GM21447 (cell line): ENCODE results near the gene JMJD8.

Experiments used
- ATAC-seq: cut with Tn5 transposase; IDR thresholded peaks from one replicate; pipeline ENCODE4 v1.9.1; 2021; ENCODE audit not compliant: unreplicated experiment

JMJD8 gene, protein sequence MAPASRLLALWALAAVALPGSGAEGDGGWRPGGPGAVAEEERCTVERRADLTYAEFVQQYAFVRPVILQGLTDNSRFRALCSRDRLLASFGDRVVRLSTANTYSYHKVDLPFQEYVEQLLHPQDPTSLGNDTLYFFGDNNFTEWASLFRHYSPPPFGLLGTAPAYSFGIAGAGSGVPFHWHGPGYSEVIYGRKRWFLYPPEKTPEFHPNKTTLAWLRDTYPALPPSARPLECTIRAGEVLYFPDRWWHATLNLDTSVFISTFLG

DNA sequence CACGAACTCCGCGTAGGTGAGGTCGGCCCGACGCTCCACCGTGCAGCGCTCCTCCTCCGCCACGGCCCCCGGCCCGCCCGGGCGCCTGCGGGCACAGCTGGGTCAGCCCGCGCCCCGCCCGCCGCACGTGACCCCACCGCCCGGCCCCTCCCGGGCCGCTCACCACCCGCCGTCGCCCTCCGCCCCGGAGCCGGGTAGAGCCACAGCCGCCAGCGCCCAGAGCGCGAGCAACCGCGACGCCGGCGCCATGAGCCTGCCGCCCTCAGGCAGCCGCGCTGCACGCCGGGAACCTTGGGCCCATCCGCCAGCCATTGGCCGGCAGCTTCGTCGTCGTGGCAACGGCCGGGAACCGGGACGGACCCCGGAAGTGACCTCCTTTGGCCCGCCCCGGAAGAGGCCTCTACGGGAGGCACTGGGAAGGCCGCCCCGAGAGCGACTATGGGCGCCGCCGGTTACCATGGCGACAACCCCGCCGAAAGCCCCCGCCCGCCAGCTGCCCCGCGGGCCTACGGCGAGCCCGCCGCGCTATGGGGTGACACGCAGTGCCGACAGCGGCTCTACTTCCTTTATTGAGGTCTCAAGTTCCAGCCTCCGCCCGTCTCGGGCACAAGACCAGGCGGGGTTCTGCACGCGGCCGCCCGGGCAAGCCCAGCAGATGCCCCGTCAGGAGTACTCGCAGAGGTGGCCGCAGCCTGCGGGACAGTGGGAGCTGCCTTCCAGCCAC is at the start of gene JMJD8:
Gene JMJD8, minus strand, starts transcription at position 264 of the 724 bp plus-strand sequence. Its CDS starts 15 bp downstream, at position 249.
- ATAC-seq: peak; percentile 47

DNA sequence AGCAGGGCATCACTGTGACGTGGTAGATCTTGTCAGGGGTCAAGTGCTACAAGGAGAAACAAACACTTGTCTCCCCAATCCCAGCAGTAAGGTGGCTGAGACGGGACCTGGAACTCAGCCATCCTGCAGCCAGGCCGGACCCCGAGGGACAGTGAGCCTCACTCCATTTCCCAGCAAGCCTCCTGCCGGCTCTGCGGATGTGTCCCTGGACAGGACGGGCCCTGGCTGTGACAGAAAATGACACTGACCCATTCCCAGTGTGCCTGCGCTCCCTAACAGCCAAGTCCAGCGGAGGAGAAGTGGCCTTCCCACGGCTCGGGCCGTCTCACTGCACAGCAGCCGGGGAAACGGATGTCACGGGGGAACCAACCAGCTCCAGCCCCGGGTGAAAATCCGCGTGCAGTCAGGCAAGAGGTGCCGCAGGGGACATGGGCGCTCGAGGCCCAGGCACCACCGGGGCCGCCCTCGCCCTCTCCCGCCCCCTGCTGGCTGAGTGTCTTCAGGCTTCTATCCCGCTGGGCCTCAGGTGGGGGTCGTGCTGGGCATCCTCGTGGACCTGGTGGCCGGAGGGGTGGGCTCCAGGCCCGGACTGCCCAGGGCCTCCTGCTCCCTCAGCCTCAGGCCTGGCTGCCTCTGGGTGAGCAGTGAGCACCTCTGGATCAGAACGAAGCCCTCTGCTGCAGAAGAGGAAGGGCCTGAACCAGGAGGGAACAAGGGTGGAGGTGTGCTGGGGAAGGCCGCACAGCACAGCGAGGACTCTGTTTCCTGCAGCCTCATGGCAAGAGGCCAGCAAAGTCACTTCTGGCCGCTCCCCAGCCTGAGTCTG is 49.5 kb upstream of the JMJD8 start:
- ATAC-seq: no peak

DNA sequence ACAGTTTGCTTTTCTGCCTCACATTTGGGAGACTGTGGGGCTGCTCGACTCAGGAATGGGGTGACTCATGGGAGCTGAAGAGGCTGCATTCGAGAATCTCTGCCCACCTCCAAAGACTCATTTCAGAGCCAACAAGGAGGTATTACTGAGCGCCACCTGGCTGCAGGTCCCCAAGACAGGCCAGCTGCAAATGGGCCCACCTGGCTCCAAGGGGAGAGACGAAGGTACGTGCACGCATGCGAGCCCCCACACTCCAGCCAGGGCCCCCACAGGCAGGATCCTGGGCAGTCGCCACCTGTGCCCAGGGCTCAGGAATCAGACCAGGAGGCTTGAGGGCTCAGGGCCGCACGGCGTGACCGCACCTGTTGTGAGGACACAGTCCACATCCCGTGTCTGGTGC is 48.8 kb upstream of the JMJD8 start:
- ATAC-seq: no peak

DNA sequence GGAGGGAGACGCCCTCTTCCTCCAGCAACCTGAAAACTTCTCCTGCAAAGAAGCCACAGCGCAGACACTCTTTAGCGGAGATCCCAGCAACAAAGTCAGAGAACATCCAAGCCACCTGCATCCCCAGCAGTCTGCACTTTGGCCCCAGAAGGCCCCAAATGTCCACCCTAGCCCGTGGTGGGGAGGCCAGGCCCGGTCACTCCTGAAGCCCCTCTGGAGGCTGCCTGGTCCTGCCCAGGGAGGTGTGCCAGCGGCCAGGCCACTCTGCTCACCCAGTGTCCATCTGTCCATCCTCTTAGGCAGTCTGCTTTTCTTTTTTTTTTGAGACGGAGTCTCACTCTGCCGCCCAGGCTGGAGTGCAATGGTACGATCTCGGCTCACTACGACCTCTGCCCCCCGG is 48.2 kb upstream of the JMJD8 start:
- no peak for ATAC-seq

DNA sequence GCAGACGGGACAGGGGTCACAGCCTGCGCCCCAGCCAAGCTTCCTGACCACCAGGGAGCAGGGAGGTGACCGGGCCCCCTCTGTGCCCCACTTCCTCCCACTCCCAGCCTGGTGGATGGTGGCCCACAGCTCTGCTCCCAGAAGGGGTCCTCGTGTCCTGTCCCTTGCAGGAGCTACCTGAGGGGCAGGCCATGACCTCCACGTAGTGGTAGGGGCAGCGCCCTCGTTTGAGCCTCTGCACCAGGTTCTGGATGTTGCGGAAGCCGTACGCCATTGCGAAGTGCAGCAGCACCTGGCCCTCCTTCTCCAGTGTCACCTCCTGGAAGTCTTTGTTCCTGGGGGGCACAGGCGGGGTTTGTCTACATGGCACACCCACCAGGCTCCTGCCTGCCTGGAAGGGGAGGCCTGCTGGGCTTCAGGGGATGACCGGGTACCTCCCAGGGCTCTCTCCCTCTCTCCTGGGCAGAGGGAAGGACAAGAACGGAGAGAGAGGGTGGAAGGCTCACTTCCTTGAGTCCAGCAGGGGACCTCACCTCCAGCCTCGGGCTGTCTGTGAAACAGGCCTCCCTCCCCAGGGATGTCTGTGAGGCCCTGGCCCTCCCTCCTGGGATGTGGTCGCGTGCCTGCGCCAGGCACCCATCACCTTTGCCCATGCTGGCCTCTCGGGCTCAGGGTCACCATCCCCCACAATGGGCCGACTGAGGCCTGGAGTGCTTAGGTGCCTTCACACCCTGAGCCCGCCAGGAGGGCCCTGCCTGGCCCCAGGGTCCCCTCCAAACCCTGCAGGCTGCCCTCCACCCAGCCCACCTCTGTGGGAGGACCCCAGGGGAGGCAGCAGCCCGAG is 46.8 kb upstream of the JMJD8 start:
- ATAC-seq: no peak

DNA sequence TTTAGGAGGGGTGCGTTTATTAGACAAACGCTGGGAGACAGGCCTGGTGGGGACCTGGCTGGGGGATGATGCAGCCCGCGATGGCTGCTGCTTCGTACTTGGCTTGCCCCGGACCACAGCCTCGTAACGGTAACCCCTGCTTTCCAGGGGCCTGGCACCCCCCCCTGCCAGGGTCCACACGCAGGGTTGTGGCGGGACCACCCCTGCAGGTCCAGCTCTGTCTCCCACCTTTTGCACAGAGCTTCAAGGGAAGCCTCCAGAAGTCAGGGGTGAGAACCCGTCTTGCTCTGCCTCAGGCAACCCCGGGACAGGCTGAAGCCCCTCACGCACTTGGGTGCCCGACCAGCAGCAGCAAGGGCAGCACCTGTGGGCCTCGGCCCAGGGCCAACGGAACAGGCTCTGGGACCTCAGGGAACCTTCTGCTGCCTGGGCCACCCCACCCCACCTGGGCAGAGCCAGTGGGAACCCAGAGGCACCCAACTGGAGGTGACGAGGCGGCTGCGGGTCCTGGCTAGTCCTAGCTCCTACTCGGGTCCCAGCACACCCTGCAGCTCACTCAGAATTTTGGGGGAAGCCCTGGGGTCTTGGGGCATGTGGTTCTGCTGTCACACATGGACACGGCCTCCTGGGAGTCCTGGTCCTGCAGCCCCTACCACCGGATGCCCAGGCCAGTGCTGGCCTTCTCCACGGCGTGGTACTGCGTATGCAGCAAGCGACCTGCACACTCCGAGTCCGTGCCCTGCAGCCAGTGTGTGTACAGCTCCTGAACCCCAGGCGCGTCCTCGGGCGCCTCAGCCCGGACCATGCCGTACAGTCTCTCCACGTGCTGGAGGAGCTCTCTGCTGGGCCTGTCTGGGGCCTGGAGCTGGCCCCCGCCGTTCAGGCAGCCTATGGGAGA is 45.9 kb upstream of the JMJD8 start:
- ATAC-seq: no peak

DNA sequence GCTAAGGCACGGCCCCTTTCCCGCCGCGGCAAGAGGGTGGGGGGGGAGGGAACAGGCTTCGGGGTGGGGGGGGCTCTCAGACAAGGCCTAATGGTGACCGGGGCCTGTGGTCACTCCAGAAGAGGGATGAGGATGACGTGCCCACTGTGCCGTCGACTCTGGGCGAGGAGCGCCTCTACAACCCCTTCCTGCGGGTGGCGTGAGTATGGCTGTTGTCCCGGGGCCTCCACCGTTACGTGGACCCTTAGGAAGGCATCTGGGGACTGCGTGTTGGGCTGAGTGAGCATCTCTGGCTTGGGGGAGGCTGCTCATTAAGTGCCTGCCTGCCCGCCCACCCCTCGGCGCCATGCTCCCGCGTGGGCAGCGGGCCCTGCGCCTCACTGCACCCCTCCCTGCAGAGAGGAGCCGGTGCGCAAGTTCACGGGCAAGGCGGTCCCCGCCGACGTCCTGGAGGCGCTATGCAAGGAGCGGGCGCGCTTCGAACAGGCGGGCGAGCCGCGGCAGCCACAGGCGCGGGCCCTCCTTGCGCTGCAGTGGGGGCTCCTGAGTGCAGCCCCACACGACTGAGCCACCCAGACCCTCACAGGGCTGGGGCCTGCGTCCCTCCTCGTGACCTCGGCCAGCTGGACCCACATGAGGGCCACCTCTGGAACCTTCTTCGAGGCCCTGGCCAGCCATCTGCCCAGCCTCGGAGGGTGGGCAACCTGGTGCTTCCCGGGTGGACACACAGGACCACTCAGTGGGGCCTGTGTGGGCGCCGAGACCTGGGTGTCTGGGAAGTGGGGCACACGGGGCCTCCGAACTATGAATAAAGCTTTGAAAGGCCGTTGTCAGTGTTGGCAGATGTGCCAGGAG is 45.0 kb upstream of the JMJD8 start:
- ATAC-seq: no peak

DNA sequence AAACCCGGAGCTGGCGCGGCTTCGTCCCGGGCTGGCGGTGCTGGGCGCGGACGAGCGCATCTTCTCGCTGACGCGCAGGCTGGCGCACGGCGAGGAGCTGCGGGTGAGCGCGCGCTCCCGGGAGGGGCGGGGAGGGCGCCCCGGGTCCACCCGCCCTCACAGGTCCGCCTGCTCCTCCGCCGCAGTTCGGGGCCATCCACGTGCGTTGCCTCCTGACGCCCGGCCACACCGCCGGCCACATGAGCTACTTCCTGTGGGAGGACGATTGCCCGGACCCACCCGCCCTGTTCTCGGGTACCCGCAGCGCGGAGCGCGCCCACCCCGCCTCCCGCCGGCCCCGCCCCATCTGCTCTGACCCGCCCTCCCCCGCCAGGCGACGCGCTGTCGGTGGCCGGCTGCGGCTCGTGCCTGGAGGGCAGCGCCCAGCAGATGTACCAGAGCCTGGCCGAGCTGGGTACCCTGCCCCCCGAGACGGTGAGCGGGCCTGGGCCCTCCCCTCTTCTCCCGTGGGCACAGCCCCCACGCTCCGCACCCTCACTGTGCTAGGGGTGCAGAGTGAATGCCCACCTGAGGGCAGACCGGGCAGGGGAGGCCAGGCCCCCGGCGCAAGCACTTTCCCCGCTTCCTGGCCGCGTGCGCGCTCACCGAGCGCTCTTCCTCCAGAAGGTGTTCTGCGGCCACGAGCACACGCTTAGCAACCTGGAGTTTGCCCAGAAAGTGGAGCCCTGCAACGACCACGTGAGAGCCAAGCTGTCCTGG is 44.2 kb upstream of the JMJD8 start:
- peak; percentile 36 for ATAC-seq

DNA sequence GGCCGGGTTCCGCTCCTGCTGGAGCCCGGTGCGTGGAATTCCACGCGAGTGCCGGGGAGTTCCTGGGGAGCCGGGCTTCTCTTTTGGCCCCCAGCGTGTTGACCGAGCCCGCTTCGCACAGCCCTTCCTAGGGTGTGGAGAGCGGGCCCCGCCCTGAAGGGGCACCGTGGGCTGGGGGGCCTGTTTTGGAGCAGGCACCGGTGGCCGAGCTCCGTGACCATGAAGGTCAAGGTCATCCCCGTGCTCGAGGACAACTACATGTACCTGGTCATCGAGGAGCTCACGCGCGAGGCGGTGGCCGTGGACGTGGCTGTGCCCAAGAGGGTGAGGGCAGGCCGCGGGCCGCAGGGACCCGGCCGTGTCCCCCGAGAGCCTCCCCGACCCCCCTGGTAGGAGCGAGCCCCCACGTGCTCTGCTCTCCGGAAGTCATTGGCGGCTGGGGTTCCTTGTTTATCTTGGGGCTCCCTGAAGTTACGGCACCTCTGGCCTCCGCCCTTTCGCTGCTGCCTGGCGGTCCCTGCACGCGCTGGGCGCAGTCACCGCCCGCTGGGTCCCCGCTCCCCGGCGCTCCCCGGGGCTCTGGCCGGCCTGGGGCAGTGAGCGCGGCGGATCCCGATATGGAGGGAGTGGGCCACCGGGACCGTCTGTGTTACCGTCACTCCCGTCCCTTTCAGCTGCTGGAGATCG is 43.3 kb upstream of the JMJD8 start:
- no peak for ATAC-seq

DNA sequence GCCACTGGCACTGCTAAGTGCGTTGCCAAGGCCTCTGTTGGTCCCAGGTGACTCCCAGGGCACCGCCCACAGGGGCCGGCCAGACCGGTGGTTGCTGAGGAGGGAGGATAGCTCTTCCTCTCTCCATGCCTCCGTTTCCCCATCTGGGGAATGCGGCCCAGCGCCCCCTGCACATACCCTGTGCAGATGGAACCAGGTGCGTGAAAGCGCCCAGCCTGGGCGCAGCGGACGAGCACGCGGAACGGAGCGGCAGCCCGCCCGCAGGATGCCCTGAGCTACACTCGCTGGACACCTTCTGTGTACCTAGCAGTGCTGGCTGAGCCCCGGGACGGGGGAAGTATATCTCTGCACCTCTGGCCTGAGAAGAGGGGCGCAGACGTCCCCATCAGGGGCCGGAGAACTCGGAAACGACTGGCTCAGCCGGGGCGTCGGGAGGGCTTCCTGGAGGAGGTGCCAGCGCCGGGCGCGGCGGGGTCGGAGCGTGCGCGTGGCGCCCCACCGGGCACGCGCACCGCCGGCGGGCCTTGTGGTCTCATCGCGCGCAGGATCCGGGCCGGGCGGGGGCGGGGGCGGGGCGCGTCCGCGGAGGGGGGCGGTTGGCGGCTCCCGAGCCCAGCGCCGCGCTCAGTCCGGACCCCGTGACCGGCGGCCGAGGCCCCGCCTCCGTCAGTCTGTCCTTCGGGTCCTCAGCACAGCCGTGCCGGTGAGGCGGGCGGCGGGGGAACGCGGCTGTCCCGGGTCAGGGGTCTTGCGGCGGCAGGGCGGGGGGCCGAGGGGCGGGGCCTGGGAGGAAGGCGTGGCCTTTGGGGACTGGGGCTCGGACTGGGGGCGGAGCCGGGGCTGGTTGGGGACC is 42.5 kb upstream of the JMJD8 start, which contains the start of the genes CCDC78 and HAGHL:
Gene CCDC78, minus strand, starts transcription at position 6 of the 853 bp plus-strand sequence. CDS start 76 bp downstream, outside the sequence.
Gene HAGHL, plus strand, starts transcription at position 669 of the 853 bp plus-strand sequence. CDS start 404 bp downstream, outside the sequence.
- no peak for ATAC-seq

DNA sequence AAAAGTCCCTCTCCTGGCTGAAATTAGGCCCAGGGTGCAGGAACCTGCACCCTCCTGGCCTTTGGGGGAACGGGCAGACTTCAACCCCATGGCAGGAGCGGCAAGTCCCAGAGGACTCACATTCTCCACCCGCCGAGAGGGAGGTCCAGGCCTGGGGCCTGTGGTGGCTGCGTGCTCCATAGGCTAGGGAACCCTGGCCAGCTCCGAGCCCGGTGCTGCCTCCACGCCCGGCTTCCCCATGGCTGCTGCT is 42.0 kb upstream of the JMJD8 start:
- ATAC-seq: no peak

DNA sequence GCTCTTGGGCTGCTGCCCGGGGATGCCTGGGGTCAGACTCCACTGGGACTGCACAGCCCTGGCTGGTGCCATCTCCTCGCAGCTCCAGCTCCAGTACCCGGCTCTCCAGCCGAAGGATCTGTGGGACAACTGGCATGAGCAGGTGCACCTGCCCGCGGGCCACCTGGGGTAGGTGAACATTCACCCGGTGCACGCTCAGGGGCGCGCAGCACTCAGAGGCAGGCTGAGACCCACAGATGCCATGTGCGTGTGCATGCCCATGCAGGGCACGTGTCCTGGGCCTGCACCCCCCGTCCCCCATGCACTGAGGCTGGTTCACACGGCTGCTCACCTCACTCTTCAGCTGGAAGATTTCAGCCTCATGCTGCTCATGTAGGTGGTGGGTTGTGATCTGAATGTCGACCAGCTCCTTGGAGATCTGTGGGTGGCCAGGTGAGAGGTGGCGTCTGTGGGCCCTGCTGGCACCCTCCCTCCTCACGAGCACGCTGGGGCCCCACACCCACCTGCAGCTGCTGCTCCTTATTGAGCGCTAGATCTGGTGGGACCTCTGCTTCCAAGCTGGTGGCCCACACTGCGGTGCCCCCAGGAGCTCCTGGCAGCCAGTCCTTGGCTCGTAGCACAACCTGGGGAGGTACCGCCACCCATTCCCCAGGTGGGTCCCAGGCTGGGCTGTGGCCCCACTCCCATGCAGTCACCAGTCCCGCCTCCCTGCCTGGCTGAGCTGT is 41.5 kb upstream of the JMJD8 start:
- no peak for ATAC-seq

DNA sequence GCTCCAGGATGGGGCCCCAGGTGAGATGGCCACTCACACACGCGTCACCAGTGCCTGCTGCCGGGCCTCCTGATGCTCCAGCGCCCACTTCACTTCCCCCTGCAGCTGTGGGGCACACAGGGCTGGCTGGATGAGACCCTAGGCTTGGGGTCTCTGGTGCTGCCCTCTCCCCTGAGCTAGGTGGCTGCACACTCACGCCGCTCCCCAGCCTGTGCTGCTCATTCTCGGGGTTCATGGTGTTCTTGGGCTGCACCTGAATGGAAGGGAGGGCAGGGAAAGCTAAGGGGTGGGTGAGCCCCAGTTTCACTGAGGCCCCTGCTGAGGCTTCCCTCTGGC is 40.9 kb upstream of the JMJD8 start:
- no peak for ATAC-seq

DNA sequence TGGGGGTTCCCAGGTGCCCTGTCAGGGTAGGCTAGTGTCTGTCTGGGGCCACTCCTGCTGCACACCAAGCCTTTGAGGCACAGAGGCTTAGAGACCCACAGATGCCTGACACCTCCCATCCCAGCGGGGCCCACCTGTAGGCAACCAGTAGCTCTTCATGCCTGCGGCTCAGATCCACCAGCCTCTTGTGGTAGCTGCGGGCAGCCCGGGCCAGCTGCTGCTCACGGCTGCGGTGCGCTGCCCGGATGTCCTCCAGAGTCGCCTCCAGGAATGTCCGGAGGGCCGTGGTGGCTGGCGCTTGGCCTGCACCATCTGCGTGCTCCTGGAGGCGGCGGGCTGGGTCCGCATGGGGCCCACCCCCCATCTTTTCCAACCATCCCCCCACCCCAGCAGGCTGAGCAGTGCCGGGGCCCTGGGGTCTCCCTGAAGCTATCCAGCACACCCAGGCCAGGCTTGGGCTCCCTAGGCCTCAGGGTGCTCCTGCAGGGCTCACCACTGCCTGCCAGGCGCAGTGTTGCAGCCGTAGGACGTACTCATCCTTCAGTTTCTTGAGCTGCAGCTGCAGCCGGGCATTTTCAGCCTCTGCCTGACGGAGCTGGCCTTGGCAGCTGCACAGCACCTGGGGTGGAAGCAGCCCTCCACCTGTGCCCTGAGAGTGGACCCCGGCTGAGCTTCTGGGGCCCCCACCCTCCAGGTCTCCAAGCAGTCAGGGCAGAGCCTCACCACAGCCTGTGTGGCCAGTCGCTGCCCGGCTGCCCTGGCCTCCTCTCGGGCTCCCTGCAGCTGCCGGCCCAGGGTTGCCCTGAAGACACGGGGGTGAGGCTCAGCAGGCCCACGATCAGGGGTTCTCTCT is 40.3 kb upstream of the JMJD8 start:
- no peak for ATAC-seq

DNA sequence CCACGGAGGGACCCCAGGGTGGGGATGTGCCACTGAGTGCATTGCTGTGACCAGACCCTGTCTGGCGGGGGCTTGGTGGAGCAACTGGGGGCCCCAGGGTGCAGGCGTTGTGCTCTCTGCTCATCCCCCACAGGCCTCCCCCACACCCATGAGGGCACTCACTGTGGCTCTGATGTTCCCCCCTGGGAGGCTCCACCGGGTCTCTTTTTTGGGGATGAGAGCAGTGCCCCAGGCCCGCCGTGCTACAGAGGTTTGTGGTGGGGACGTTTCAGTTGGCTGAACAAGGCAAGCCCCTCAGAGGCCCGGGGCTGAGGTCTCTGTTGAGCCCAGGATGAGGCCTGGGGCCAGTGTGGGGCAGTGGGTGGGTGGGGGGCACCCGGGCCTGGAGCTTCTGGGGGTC is 39.6 kb upstream of the JMJD8 start:
- ATAC-seq: no peak
